HG02571 (cell line): ENCODE measurements around the gene APOBEC4.
"Not testable (repeated sequence)": the region's sequence is repeated elsewhere in the genome, so short reads cannot be mapped to it uniquely, and the experiment has no call there.

Source experiments
- ATAC-seq: cut with Tn5 transposase; IDR thresholded peaks from one replicate; pipeline ENCODE4 v1.9.1; 2021; ENCODE audit warnings: mild to moderate bottlenecking, moderate library complexity; ENCODE audit not compliant: unreplicated experiment

Gene APOBEC4

DNA sequence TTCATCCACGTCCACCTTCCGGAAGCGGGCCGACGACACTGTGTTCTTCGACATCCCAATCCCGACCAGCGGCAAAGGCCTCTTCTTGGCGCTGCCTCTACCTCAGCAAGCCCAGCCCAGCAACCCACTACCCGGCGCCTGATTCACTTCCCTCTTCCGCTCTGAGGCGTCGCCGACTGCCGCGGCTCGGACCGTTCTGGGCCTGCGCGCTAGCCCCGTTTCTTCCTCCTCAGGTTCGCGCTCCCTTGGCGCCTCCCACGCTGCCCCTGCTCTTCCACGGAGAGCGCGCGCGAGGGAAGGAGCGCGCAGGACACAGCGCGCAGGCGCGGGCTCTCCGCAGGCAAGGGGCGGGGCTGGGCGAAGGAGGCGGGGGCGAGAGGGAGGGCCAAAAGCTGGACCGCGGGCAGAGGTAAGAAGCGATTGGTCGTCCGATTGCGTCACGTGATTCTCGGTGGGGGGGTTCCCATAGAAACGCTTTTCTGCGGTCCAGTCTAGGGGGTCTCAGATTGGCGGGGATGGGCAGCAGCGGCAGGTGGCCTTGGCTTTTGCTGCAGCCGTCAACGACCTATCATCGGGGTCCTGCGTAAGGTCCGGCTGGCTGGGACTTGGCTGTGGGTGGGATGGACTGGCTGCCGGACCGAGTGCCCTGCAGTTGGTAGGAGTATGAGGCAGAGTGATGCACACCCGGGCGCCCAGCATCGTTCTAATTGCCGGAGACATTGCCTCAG lies 17.3 kb downstream of the APOBEC4 start, which contains the start of gene ARPC5:
Gene ARPC5 (minus strand): TSS at position 178 of the 728 bp plus-strand sequence. CDS start 124 bp downstream, at position 54.
- peak; percentile 80 for ATAC-seq

DNA sequence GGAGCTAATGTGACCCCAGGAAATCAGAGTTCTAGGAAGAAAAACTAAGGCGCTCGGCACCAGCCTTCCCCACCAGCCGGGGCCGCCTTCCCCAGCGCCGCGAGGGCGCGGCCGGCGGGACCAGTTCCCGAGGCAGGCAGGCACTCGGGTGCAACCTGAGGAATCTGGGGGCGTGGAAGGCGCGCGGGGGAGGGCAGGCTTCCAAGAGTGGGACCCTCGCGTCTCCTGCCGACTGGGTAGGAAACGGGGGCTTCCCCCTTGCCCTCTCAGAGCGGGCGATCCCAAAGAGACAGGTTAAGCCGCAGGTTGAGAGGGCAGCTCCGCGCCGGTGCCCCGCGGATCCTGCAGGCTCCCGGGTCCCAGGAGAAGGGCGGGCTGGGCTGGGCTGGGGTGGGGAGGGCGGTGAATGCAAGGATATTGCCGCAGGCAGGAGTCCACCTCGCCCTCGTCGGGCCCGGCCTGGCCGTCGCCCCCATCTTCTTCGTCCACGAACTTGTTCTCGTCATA lies 18.0 kb downstream of the APOBEC4 start:
- ATAC-seq, result peak; percentile 9

DNA sequence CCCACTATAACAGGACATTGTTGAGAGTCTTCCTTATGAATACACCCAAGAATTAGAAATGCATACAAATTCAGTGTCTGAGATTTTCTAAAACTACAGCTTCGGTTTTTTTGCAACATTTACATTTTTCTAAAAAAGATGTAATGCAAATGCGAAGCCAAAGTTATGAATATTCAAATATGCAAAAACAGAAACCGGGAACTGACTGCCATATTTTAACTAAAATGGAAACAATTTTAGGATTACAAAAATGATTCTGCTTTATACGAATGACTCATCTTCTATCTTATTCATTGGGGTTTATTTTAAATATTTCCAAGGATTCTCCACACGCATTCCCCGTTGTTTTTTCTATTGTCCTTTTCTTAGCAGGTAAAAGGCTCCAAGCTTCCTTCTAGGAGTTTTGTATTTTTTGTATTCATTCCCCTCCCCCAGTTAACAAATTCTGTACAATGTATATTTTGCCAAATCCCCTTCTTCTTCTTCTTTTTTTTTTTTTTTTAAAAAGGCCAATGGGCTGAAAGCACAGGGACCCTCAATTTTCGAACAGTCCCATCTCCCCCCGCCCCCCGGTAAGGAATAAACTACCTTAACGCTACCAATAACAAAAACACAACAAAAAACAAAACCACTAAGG lies 18.6 kb downstream of the APOBEC4 start:
- no peak for ATAC-seq

DNA sequence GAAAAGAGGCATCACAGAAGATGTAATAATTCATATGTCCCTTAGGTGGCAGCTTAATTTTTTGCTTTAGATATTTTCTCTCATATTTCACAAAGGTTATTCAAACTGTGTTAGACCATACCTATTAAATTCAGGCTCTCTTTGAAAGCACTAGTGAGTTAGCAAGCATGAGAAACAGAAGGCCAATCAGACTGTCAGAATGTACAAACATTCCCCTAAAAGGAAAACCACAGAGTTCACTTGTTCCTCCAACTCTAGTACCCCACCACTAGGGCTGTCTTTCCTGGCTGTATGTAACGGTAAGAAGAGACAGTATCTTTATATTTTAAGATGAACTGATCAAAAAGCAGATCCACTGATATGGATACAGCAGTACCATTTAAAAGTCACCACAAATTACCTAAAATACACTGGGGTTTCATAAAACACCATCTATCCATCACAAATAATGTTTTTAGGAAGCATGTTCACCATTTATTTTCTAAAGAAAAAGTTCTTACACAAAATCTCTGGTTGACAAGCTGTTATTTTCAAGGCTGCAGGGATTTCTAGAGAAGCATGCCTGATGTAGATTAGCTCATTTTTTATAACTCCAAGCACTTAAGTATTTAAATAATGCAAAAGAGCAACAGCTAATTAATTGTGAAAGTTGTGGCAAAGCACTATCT lies 19.3 kb downstream of the APOBEC4 start:
- ATAC-seq, result no peak

DNA sequence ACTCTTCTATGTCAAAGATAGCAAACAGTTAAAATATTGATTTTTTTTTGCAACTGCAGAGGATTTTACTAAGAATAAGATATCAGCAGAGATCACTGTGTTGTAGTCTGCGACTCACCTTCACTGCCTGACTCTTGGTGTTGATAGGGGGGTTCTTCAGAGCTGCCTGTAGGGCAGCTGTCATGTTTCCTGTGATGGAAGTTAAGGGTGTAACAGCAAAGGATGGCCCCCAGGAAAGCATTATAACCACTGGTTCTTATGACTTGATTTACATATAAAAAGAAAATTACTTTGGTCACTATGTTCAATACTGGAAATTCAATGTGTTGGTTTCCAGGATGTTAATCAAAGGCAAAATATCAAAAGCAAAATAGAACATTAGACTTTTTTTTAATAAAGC lies 20.2 kb downstream of the APOBEC4 start:
- ATAC-seq, result no peak

DNA sequence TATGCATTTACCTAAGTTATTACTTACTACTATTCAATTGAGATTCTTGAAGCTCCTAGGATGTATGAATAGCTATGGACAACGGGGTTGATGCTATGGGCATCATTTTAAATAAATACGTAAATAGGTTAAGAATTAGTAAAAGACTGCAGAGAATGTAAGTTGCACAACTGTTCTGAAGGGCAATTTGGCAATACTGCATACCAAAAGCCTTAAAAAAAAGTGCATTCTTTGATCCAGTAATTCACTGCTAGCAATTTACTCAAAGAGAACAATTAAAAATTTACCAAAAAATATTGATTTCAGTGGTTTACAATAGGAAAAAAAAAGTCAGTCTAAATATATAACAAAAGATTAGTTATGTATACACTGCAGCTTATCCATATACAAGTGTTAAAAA lies 21.0 kb downstream of the APOBEC4 start:
- no peak for ATAC-seq

DNA sequence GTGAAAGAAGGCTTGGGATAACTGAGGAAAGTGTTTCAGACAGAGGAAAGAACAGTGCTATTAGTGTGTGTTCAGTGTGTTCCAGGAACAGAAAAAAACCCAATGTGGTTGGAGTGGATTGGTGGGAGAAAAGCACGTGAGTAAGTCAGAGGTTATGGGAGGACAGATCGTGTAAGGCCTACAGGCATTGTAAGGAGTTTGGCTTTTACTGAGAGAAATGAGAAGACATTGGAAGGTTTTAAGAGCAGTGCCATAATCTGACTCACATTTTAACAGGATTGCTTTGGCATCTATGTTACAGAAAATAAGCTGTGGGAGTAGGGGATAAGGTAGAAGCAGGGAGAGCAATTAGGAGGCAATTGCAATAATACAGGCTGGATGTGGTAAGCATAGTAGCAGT lies 22.4 kb downstream of the APOBEC4 start:
- no peak for ATAC-seq

DNA sequence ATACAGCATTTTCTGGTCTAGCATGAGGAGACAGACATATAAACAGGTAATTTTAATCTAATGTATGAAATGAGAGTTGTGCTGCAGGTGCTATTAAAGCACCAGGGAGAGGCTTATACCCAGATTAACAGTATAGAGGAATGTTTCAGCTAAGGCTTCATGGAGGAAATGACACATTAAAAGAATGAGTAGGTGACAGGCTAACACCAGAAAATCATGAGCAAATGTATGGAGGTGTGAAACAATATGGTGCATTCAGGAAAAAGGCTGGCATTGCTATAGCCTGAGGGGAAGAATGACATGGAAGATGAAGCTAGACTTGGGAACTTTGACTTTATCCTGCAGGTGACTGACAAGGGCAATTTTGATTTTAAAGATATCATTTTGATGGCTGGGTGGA lies 24.6 kb downstream of the APOBEC4 start:
- ATAC-seq, result no peak

DNA sequence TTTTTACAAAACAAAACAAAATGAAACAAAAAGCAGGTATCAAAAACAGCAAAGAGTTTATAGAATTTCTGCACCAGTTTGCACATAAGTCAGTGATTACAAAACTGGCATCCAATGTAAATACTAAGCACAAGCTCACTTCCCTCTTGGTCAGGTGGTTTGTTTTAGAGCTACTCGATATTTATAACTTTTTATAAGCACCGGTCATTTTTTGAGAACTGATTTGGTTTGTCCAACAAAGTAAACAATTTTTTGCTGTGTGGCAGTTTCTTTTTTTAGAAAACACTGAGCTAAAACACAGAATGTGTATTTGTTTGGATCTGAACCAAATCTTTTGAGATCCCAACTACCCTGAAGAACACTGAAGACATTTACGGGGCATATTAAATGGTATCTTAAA lies 26.9 kb downstream of the APOBEC4 start:
- ATAC-seq, result not testable (repeated sequence)

DNA sequence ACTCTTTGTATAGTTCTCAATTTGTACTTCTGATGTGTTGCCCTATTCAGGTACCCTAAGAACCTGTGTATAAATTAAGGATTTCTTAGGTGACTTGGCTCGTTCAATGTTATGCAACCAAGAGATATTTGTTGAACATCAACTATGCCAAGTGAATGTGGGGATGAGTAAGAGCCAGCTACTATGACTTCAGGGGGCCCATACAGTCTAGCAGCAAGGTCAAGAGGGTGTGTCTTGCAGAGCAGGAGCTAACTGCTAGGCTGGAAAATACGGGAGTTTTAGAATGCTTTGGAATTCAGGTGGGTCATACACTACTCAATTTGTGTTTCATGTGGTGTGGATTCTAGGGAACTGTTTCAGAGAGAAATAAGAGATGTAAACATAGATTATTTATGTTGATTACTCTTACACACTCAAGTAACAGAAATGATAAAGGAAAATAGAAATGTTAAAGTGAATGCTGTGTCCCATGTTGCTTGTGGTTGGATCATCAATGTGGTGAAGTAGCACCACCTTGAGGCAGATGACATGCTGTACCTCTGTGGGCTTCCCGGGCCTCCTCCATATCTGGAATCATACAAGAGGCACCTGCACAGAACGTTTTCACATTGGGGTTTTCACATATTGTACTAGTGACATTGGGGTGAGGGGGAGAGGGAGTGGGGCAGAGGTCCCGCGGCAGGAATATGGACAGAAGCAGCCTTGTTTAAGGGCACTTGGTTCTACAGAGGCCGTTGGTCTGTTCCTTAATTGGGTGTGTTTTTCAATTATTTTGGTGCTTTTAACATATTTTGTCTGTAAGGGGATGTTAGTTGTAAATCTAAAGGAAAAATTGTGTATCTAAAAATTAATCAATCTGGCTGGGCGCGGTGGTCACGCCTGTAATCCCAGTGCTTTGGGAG lies 30.0 kb downstream of the APOBEC4 start:
- no peak for ATAC-seq

DNA sequence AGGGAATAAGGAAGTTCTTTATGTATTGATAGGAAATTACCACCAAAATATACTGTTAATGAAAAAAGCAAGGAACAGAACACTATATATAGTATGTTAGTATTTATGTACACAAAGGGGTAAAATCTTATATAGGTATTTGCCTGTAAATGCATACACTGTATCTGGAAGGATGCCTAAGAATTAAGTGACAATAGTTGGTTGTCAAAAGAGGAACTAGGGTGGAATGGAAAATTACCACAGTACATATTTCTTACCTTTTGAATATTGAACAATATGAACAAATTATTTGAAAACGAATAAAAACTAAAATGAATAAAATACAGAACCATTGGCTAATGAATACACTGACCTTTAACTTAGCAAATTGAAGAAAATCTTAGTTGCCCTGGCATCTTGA lies 31.1 kb downstream of the APOBEC4 start:
- ATAC-seq, result no peak

DNA sequence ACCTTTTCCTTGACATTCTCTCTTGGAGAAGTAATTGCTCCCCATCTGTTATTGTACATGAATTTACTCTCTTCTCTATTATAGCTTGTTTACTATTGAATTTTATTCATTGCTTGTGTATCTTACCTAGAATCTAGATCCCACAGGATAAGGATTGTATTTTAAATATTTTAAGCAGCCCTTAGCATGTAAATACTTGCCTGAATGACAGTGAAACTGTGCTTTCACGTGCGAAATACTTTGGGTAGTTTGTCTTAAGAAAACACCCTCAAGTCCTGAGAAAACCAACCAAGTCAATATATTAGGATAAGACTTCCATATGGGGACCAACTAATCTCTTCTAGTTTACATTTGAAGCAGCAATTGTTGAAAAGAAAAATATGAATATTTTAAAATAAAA lies 32.8 kb downstream of the APOBEC4 start:
- ATAC-seq, result no peak

DNA sequence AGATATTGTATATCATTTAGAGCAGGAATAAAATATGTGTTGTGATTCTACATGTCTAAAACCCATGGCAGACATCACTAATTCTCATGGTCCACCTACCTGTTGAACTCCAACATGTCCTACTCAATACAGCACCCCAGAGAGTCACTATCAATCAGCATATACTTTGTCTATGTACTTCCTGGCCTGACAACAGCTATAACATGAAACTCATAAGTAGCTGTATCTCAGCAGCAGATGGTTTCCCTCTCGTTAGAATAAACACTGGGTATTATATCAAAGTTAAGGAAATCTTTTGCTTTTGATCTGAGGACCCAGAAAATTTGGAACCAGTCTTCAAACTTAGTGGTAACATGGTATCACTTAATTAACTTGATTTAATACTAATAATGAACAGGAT lies 33.3 kb downstream of the APOBEC4 start:
- ATAC-seq, result no peak

DNA sequence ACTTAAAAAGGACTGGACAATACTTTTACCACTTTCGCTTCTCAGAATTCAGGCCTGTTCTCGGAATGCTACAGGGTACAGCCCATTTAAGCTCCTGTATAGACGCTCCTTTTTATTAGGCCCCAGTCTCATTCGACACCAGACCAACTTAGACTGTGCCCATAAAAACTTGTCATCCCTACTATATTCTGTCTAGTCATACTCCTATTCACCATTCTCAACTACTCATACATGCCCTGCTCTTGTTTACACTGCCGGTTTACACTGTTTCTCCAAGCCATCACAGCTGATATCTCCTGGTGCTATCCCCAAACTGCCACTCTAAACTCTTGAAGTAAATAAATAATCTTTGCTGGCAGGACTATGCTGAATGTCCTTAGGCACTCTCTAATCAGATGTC lies 34.9 kb downstream of the APOBEC4 start:
- not testable (repeated sequence) for ATAC-seq

DNA sequence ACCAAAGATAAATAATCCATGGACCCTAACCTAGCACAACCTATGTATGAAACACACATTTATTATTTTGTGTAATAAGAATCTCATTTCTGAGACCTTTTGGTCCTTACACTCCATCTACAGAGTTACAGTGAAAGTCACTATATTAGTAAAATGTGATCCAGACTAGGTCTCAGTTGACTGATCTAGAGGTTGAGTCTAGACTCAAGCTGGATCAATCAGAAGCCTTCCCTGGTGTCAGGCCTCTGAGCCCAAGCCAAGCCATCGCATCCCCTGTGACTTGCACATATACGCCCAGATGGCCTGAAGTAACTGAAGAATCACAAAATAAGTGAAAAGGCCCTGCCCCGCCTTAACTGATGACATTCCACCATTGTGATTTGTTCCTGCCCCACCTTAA lies 40.1 kb downstream of the APOBEC4 start:
- not testable (repeated sequence) for ATAC-seq

DNA sequence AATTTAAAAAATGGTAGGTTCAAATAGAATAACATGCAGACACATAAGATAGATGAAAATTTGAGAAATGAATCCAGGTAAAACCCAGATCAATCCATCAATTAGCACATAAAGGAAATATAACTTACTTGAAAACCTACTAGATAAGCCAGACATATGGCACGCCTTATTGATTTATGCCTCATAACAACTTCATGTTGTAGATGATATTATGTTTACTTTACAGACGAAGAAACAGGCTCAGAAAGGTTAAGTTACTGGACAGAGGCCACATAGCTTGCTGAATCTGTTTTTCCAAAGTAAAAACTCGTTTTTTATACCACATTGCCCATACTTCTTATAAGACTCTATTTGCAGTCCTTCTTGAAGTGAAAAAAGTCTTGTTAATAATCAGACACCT lies 40.7 kb downstream of the APOBEC4 start:
- ATAC-seq, result no peak

DNA sequence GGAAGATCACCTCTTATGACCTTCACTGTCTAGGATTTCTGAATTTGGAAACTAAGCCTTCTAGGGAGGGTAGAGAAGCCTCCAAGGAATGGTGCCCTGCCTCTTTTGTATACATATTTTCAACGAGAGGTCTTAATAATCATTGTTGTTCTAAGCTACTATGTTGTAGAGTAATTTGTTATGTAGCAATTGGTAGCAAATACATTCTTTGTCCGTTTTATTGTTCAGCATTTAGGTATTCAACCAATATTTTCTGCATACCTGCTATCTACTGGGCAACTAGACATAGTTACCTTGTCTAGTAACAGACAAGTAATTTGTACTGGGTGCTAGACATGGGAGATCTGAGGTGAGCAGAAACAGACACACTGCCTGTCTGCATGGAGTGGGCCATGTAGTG lies 42.1 kb downstream of the APOBEC4 start:
- no peak for ATAC-seq

DNA sequence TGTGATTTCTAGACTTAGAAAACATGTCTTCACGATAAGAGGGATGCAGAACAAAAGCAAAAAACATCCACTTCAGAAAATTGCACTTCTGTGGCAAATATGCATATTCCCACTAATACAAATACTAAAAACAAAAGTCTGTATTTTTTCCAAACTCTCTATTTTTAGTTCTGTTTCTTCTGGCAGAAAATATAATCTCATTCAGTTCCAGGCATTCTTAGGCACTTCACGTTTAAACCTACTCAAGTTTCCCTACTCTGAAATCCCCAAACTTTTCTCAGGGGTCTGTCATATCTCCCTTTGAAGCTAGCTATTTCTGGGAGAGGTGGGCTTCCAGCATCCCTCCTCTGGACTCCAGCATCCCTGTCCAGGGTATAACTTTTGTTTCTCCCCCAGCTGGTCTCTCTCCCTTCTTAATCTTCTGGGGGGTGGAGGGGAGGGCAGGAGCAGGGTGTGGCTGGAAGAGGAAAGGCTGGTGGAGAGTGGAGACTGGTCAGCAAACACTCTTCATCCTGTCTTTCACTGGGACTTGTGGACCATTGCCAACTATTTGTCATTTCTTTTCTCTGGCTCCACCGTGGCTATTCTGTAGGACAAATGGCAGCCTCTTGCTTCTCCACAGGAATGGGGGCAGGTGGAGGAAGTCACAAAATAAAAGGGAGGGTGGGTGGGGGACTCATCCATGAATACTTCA lies 43.2 kb downstream of the APOBEC4 start:
- ATAC-seq, result no peak

DNA sequence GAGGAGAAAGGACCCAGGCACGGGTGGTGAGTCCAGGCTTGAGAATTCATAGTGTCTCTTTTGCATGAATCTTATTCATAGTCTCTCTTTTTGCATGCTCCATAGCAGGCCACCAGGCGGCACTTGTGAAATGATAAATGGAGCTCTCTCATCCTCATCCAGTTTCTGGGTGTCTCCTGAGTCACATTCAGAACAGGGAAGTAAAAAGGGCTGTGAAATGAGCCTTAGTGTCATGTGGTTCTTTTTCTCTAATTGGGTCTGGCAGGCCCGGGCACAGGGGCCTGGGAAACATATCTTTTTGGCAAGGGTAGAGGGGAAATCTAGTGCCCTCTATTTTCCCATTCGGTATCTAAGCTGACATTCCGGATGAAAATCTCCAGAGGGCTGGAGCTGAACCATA lies 43.8 kb downstream of the APOBEC4 start:
- ATAC-seq, result no peak

DNA sequence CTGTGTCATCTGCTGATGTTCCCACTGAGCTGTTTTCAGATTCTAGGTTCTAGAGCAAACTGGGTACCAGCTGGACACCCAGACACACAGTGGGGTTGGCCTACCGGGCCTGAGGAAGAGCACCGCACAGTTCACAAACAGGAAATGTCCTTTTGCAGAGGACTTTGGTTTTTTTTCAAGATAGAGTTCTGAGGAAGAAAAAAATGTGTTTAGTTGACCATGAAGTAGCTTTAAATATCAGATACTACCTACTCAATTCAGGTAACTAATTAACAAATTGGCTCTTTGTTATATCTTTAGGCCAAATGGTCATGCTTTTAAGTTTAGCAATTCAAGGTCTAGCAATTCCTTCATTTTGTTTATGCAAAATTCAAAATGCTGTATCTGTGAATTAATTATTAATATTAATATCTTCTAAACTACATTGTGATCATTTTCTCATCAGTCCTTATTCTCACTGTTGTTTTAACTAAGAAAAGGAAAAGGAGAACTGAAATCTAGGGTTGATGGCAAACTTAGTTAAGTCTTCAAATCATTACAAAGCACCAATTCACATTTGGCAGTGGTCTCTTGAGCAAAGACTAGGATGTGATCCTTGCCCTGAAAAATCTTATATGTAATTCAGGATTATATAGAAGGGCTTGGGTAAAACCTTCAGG lies 45.7 kb downstream of the APOBEC4 start:
- ATAC-seq, result no peak
